K562 (cell line): ENCODE measurements around the gene DYNLT4. TPM values are rescaled to one million over a fixed set of nuclear protein-coding genes. Genes with fewer than 3 reads are reported as not detected.
A peak's percentile ranks its signal among the peaks of the same experiment; 100 is the strongest.

ENCODE experiments used
- CBFA2T2 ChIP-seq: fragments of 450-650 bp; conservative IDR thresholded peaks from 2 replicates; pipeline ENCODE4 v1.6.1; 2017; ENCODE audit warnings: mild to moderate bottlenecking
- CEBPG ChIP-seq, 3 experiments: fragments of 200-800 bp in 1 of 3; sonication (Bioruptor generic) in 1 of 3; sonication (generic) in 1 of 3; formaldehyde crosslinking in 1 of 3; IDR thresholded peaks in 2 of 3; conservative IDR thresholded peaks in 1 of 3; 2 replicates each; pipeline versions ENCODE4 v1.6.1 to v1.8.0; 2016 to 2022; ENCODE audit warnings: missing compliant biosample characterization in 2 of 3, missing genetic modification characterization in 2 of 3, mild to moderate bottlenecking in 1 of 3, missing genetic modification reagents in 1 of 3
- CGGBP1 ChIP-seq: fragments of 250-450 bp; sonication (Bioruptor Pico); IDR thresholded peaks from 2 replicates; pipeline ENCODE4 v1.9.0; 2021; ENCODE audit warnings: mild to moderate bottlenecking
- CHD1 ChIP-seq: fragments of 200-600 bp; sonication (generic); IDR thresholded peaks from one replicate; pipeline ENCODE4 v1.6.1; 2012; ENCODE audit warnings: mild to moderate bottlenecking, moderate library complexity, low read length, inconsistent platforms
- CHD2 ChIP-seq: IDR thresholded peaks from 2 replicates; pipeline ENCODE4 v1.6.1; 2011; ENCODE audit warnings: low read depth, low read length
- ERF ChIP-seq: fragments of 450-650 bp; formaldehyde crosslinking; IDR thresholded peaks from 2 replicates; pipeline ENCODE4 v1.4.0; 2020; ENCODE audit warnings: mild to moderate bottlenecking, mixed read lengths
- GTF2A2 ChIP-seq: IDR thresholded peaks from 2 replicates; pipeline ENCODE4 v1.6.1; 2016; ENCODE audit warnings: mild to moderate bottlenecking, missing genetic modification characterization, missing compliant biosample characterization
- HINFP ChIP-seq: fragments of 450-650 bp; conservative IDR thresholded peaks from 2 replicates; pipeline ENCODE4 v1.6.1; 2016; ENCODE audit warnings: missing genetic modification characterization, low read depth, mild to moderate bottlenecking, control low read depth, missing compliant biosample characterization
- HMGN3 ChIP-seq: IDR thresholded peaks from 2 replicates; pipeline ENCODE4 v1.6.1; 2011; ENCODE audit warnings: borderline replicate concordance, low read depth, mild to moderate bottlenecking, mixed read lengths, low read length; ENCODE audit not compliant: insufficient read length; ENCODE audit errors: extremely low read depth
- KDM5B ChIP-seq: fragments of 200-600 bp; sonication (generic); IDR thresholded peaks from 2 replicates; pipeline ENCODE4 v1.6.1; 2012; ENCODE audit warnings: low read depth, mild to moderate bottlenecking, moderate library complexity, low read length, control low read depth, inconsistent platforms; ENCODE audit not compliant: insufficient replicate concordance
- MTA1 ChIP-seq: fragments of 450-650 bp; IDR thresholded peaks from 2 replicates; pipeline ENCODE4 v1.6.1; 2017; ENCODE audit warnings: borderline replicate concordance
- NFE2L1 ChIP-seq: fragments of 450-650 bp; IDR thresholded peaks from 2 replicates; pipeline ENCODE4 v1.6.1; 2016; ENCODE audit warnings: missing genetic modification characterization, low read depth, mild to moderate bottlenecking, missing compliant biosample characterization, moderate library complexity, borderline replicate concordance
- NONO ChIP-seq, 2 experiments: fragments of 200-400 bp in 1 of 2; fragments of 450-650 bp in 1 of 2; formaldehyde crosslinking in 1 of 2; IDR thresholded peaks; 2 replicates each; pipeline ENCODE4 v1.6.1; 2017; ENCODE audit warnings: low read depth in 2 of 2, mild to moderate bottlenecking in 2 of 2, moderate library complexity in 2 of 2, low read length in 1 of 2
- POLR2A ChIP-seq: fragments of 450-650 bp; conservative IDR thresholded peaks from 2 replicates; pipeline ENCODE4 v1.6.1; 2016
- POLR2AphosphoS2 ChIP-seq: IDR thresholded peaks from 2 replicates; pipeline ENCODE4 v1.6.1; 2012; ENCODE audit warnings: low read length, improper control_type of control experiment
- RBM39 ChIP-seq: fragments of 200-400 bp; formaldehyde crosslinking; optimal IDR thresholded peaks from 2 replicates; pipeline ENCODE3; 2018; ENCODE audit warnings: low read depth, low read length
- TAF1 ChIP-seq: IDR thresholded peaks from 2 replicates; pipeline ENCODE4 v1.6.1; 2011; ENCODE audit warnings: mild to moderate bottlenecking, low read length, moderate library complexity; ENCODE audit not compliant: insufficient read depth, control insufficient read depth, severe bottlenecking; ENCODE audit errors: extremely low read depth
- USF1 ChIP-seq: sonication (generic); formaldehyde crosslinking; IDR thresholded peaks from 2 replicates; pipeline ENCODE4 v1.9.0; 2022; ENCODE audit warnings: mild to moderate bottlenecking, missing genetic modification reagents
- ZFP91 ChIP-seq: sonication (generic); formaldehyde crosslinking; IDR thresholded peaks from 2 replicates; pipeline ENCODE4 v1.8.0; 2022; ENCODE audit warnings: mild to moderate bottlenecking, missing genetic modification reagents
- ZNF124 ChIP-seq: sonication (generic); formaldehyde crosslinking; IDR thresholded peaks from 2 replicates; pipeline ENCODE4 v1.8.1; 2022; ENCODE audit warnings: missing genetic modification reagents
- polyA plus RNA-seq, 8 experiments: library from polyadenylated mRNA; depleted of rRNA in 4 of 8; stranded (reverse) in 5 of 8; unstranded in 3 of 8; fragments of >200 nt; fragmentation: Nextera tagmentation in 2 of 8; fragmentation: Illumina TruSeq in 1 of 8; extraction: Ambion mirVana in 2 of 8; extraction: Trizol in 1 of 8; gene quantifications; 2 replicates each; pipeline versions ENCODE4 v1.2.1 to v1.2.3, GENCODE V29; 2011 to 2014; ENCODE audit warnings: inconsistent platforms in 1 of 8, missing spikeins in 1 of 8
- total RNA-seq, 7 experiments: library from RNA; depleted of rRNA in 6 of 7; stranded (reverse); fragments of >200 nt in 6 of 7; fragmentation: Illumina TruSeq in 2 of 7; extraction: Trizol in 2 of 7; gene quantifications; 2 replicates each; pipeline versions ENCODE4 v1.2.1 to v1.2.3, GENCODE V29; 2011 to 2021; ENCODE audit warnings: low replicate concordance in 1 of 7
- TF ChIP-seq, protein P1 (sequence below): fragments of 250-450 bp; sonication (Bioruptor Pico); IDR thresholded peaks from 2 replicates; pipeline ENCODE4 v1.5.0; 2021

DYNLT4 gene
- total and polyA plus RNA-seq, 9 of the 15 experiments (the other 6 are each of a cell fraction or from before 2014, with no cell fraction given) = 0.29 to 0.73 TPM; not detected in 7

DNA sequence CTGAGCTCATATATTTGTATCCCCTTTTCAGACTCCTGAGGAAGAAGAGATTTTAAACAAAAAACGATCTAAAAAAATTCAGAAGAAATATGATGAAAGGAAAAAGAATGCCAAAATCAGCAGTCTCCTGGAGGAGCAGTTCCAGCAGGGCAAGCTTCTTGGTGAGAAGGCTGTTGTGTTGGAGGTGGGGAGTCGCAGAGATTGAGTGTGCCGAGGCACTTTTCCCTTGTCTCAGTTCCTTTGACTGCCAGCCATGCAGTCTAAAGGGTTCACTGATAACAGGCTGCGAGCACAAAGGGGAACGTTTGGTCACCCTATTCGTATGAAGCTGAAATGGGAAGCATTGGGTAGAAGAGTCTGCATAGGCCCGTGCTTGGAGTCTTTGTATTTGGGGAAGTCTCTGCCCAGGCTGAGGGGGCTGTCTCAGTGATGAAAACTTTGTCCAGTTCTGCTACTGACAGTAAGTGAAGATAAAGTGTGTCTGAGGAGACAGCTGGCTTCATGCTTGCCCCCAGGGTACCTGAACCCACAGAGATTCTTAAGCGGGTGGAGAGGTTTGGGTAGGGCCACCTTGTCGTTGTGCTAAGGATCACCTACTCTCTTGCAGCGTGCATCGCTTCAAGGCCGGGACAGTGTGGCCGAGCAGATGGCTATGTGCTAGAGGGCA is 29.0 kb downstream of the DYNLT4 start (continued):
- TF ChIP-seq ERF (CRISPR knock-in tag) (no peak), NONO (IDR thresholded peaks at IDR 0.05; ENCODE audit: low read depth in 2 of 2, low read length in 1 of 2) (no peak), HINFP (no peak), CBFA2T2 (no peak), MTA1 (no peak), CHD2 (peak; percentile 8; the same call in 1 of the 2 replicates), ZFP91 (CRISPR knock-in tag) (no peak), HMGN3 (no peak), ZNF124 (CRISPR knock-in tag) (no peak), NFE2L1 (tag) (no peak), POLR2AphosphoS2 (no peak), USF1 (CRISPR knock-in tag) (peak; percentile 38; the same call in 1 of the 2 replicates), CEBPG (CRISPR knock-in tag; IDR thresholded peaks at IDR 0.05) (peak; percentile 29; the same call in 1 of the 2 replicates), CEBPG (tag; conservative IDR thresholded peaks at IDR 0.05 in 1 of 2, IDR thresholded peaks at IDR 0.05 in 1 of 2) (no peak), TAF1 (no peak), POLR2A (peak; percentile 14; the same call in 1 of the 2 replicates), CHD1 (peak; percentile 7), GTF2A2 (tag) (no peak), RBM39 (no peak), KDM5B (peak; percentile 17), CGGBP1 (no peak)
- TF ChIP-seq, protein P1, sequence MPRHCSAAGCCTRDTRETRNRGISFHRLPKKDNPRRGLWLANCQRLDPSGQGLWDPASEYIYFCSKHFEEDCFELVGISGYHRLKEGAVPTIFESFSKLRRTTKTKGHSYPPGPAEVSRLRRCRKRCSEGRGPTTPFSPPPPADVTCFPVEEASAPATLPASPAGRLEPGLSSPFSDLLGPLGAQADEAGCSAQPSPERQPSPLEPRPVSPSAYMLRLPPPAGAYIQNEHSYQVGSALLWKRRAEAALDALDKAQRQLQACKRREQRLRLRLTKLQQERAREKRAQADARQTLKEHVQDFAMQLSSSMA (CRISPR knock-in tag) = no peak
